Activated B cell treated with CpG ODN at 0.5 μM for 24 hours (primary cell): Measurements from ENCODE around the gene HOXD9. TPM values are rescaled to one million over a fixed set of nuclear protein-coding genes. Genes with fewer than 3 reads are reported as not detected.

Experiments
- ATAC-seq: fragments of 200-7000 bp; cut with Tn5 transposase; one replicate; pipeline ENCODE4 v1.10.0; 2021; ENCODE audit warnings: low read depth, mild to moderate bottlenecking, moderate library complexity
- CTCF ChIA-PET: fragments of 350-600 bp; sonication (Branson Sonifier 250); formaldehyde crosslinking; loops from one replicate; lab custom pipeline; 2021; ENCODE audit warnings: antibody characterized with exemption; lab: Charles Lee
- POLR2A ChIA-PET: fragments of 350-600 bp; sonication (Branson Sonifier 250); formaldehyde crosslinking; loops from one replicate; lab custom pipeline; 2021; ENCODE audit warnings: antibody characterized with exemption; lab: Charles Lee
- DNase-seq: peaks from one replicate; pipeline ENCODE4 v3.0.0; 2022
- H3K27ac Mint-ChIP-seq: one replicate; pipeline ENCODE4 v1.8.0; 2020; ENCODE audit warnings: mixed read lengths
- H3K27me3 Mint-ChIP-seq: one replicate; pipeline ENCODE4 v1.8.0; 2021; ENCODE audit warnings: mixed read lengths
- H3K36me3 Mint-ChIP-seq: one replicate; pipeline ENCODE4 v1.8.0; 2021; ENCODE audit warnings: low read depth, mixed read lengths
- H3K4me1 Mint-ChIP-seq: one replicate; pipeline ENCODE4 v1.8.0; 2021; ENCODE audit warnings: mixed read lengths
- H3K4me3 Mint-ChIP-seq: one replicate; pipeline ENCODE4 v1.8.0; 2020; ENCODE audit warnings: mild to moderate bottlenecking, mixed read lengths
- H3K9me3 Mint-ChIP-seq: one replicate; pipeline ENCODE4 v1.8.0; 2020; ENCODE audit warnings: mixed read lengths
- CTCF ChIP-seq: fragments of 200-600 bp; IDR thresholded peaks from one replicate; pipeline ENCODE4 v1.8.0; 2022; ENCODE audit warnings: antibody characterized with exemption, mild to moderate bottlenecking
- intact Hi-C: fragments of 100-400 bp; cut with micrococcal nuclease; formaldehyde crosslinking; loops from one replicate; pipeline ENCODE4 v1.15.1; 2024
- total RNA-seq: library from RNA; stranded (reverse); gene quantifications from 2 replicates; pipeline ENCODE4 v1.2.3, GENCODE V29; 2022

Gene HOXD9
- total RNA-seq, 1 donor from 2014 or later = not detected

GRCh38 chr2:176169181-176169580 lies 46.7 kb downstream of the HOXD9 start:
- ChIA-PET CTCF (no interaction called here), POLR2A (no interaction called here)
- Mint-ChIP-seq H3K4me1 (peaks cover 4% of the 10 kb centered on the region), H3K27ac (no peak overlapping the region), H3K36me3 (no peaks in the 10 kb centered on the region), H3K27me3 (peaks cover 60% of the 10 kb centered on the region), H3K9me3 (peaks cover under 1% of the 10 kb centered on the region), H3K4me3 (no peak overlapping the region)
- intact Hi-C loops = loop anchor here (10.0 kb wide), 1 partner anchor 1834 kb away; the partner anchor contains the start of gene SP9
- ATAC-seq (no peak), DNase-seq (no peak)
- no peak for TF ChIP-seq CTCF

- POLR2A ChIA-PET = no interaction called here
- ATAC-seq (no peak), DNase-seq (no peak)
- Mint-ChIP-seq H3K9me3 (no peaks in the 10 kb centered on the region), H3K36me3 (no peaks in the 10 kb centered on the region), H3K27me3 (peaks cover 60% of the 10 kb centered on the region), H3K4me3 (no peak overlapping the region), H3K4me1 (peaks cover 4% of the 10 kb centered on the region), H3K27ac (no peak overlapping the region)
- no peak for TF ChIP-seq CTCF
- intact Hi-C loops = loop anchor here (10.0 kb wide), 1 partner anchor 1835 kb away; the partner anchor contains the start of gene SP9
- CTCF ChIA-PET = no interaction called here
Observed at GRCh38 chr2:176169711-176170110, 47.2 kb downstream of the HOXD9 start.

- intact Hi-C loops = no loop called here
- Mint-ChIP-seq H3K4me3 (no peak overlapping the region), H3K4me1 (peaks cover 4% of the 10 kb centered on the region), H3K36me3 (no peaks in the 10 kb centered on the region), H3K9me3 (no peaks in the 10 kb centered on the region), H3K27ac (no peak overlapping the region), H3K27me3 (peaks cover 64% of the 10 kb centered on the region)
- no peak for DNase-seq
- TF ChIP-seq CTCF = no peak
- ATAC-seq = no peak
- ChIA-PET POLR2A (no interaction called here), CTCF (no interaction called here)
Observed at GRCh38 chr2:176170602-176171305, 48.2 kb downstream of the HOXD9 start.

GRCh38 chr2:176171351-176172006 lies 49.0 kb downstream of the HOXD9 start:
- Mint-ChIP-seq H3K9me3 (no peaks in the 10 kb centered on the region), H3K4me1 (peaks cover 4% of the 10 kb centered on the region), H3K36me3 (no peaks in the 10 kb centered on the region), H3K27me3 (peaks cover 66% of the 10 kb centered on the region), H3K4me3 (no peak overlapping the region), H3K27ac (no peak overlapping the region)
- POLR2A ChIA-PET = no interaction called here
- DNase-seq (no peak), ATAC-seq (no peak)
- CTCF ChIA-PET = no interaction called here
- TF ChIP-seq CTCF = no peak
- intact Hi-C loops = no loop called here
